ENCODE data around the gene LEFTY2.

Gene LEFTY2

GRCh38 chr1:225949041-225949440, 8.0 kb upstream of the LEFTY2 start:
- ATAC-seq, result no peak
- TF ChIP-seq RARB (CRISPR knock-in tag; IDR thresholded peaks at IDR 0.05) (no peak), TOX (CRISPR knock-in tag; IDR thresholded peaks at IDR 0.05; ENCODE audit: borderline replicate concordance) (no peak), TSHZ2 (CRISPR knock-in tag; IDR thresholded peaks at IDR 0.05) (no peak), TCF4 (CRISPR knock-in tag; IDR thresholded peaks at IDR 0.05; ENCODE audit: borderline replicate concordance) (no peak), ZC3H10 (CRISPR knock-in tag; IDR thresholded peaks at IDR 0.05) (no peak), CSRNP3 (CRISPR knock-in tag; IDR thresholded peaks at IDR 0.05) (no peak), BACH2 (CRISPR knock-in tag; IDR thresholded peaks at IDR 0.05; ENCODE audit: borderline replicate concordance) (no peak), GLIS3 (CRISPR knock-in tag; IDR thresholded peaks at IDR 0.05) (no peak), POU6F1 (CRISPR knock-in tag; IDR thresholded peaks at IDR 0.05; ENCODE audit: borderline replicate concordance, low read depth) (no peak), PPARA (CRISPR knock-in tag; IDR thresholded peaks at IDR 0.05; ENCODE audit: borderline replicate concordance) (no peak), ARNTL (CRISPR knock-in tag; IDR thresholded peaks at IDR 0.05; ENCODE audit: borderline replicate concordance, low read depth) (no peak)

- no peak for TF ChIP-seq ESRRG (CRISPR knock-in tag; IDR thresholded peaks at IDR 0.05)
- TF ChIP-seq PPARA (CRISPR knock-in tag; IDR thresholded peaks at IDR 0.05; ENCODE audit: borderline replicate concordance), result no peak
- TF ChIP-seq PATZ1 (CRISPR knock-in tag; IDR thresholded peaks at IDR 0.05; ENCODE audit: borderline replicate concordance), result no peak
- no peak for TF ChIP-seq RARB (CRISPR knock-in tag; IDR thresholded peaks at IDR 0.05)
- TF ChIP-seq OSR1 (CRISPR knock-in tag; IDR thresholded peaks at IDR 0.05), result no peak
- TF ChIP-seq BACH2 (CRISPR knock-in tag; IDR thresholded peaks at IDR 0.05; ENCODE audit: borderline replicate concordance), result no peak
- TF ChIP-seq CREB5 (CRISPR knock-in tag; IDR thresholded peaks at IDR 0.05; ENCODE audit: low read depth), result no peak
- TF ChIP-seq ARNTL (CRISPR knock-in tag; IDR thresholded peaks at IDR 0.05; ENCODE audit: borderline replicate concordance, low read depth), result no peak
- TF ChIP-seq TOX (CRISPR knock-in tag; IDR thresholded peaks at IDR 0.05; ENCODE audit: borderline replicate concordance), result no peak
- no peak for TF ChIP-seq POU6F1 (CRISPR knock-in tag; IDR thresholded peaks at IDR 0.05; ENCODE audit: borderline replicate concordance, low read depth)
- ATAC-seq, result no peak
Measured at GRCh38 chr1:225946803-225947202, 5.8 kb upstream of the LEFTY2 start.

GRCh38 chr1:225946082-225946620, 5.1 kb upstream of the LEFTY2 start:
- no peak for TF ChIP-seq ISL1 (CRISPR knock-in tag; IDR thresholded peaks at IDR 0.05)
- no peak for TF ChIP-seq ARNTL (CRISPR knock-in tag; IDR thresholded peaks at IDR 0.05; ENCODE audit: borderline replicate concordance, low read depth)
- ATAC-seq, result no peak
